DND-41 (cell line): Measurements from ENCODE around the gene TAS2R3.

Experiments used
- ATAC-seq: fragments of 200-7000 bp; cut with Tn5 transposase; 3 replicates; pipeline ENCODE4 v1.9.1; 2021; ENCODE audit warnings: low read depth; ENCODE audit not compliant: insufficient read depth
- DNase-seq: peaks from one replicate; pipeline ENCODE4 v3.0.0-alpha.2; 2020
- H2AFZ ChIP-seq: 2 replicates; pipeline ENCODE4 v1.6.0; 2012; ENCODE audit warnings: low read depth, low read length
- H3K27ac ChIP-seq: 2 replicates; pipeline ENCODE4 v1.5.1; 2012; ENCODE audit warnings: low read length, inconsistent platforms
- H3K27me3 ChIP-seq: fragments of 200-600 bp; sonication (generic); 2 replicates; pipeline ENCODE4 v1.6.0; 2012; ENCODE audit warnings: low read length, mild to moderate bottlenecking, inconsistent platforms; ENCODE audit not compliant: insufficient read depth, poor library complexity
- H3K36me3 ChIP-seq: 2 replicates; pipeline ENCODE4 v1.5.1; 2012; ENCODE audit warnings: low read length, inconsistent platforms; ENCODE audit not compliant: insufficient read depth
- H3K4me1 ChIP-seq: 2 replicates; pipeline ENCODE4 v1.5.1; 2012; ENCODE audit warnings: mild to moderate bottlenecking, low read length; ENCODE audit not compliant: insufficient read depth
- H3K4me2 ChIP-seq: 2 replicates; pipeline ENCODE4 v1.6.0; 2012; ENCODE audit warnings: mild to moderate bottlenecking, moderate library complexity, low read length, inconsistent platforms; ENCODE audit not compliant: insufficient read depth
- H3K4me3 ChIP-seq, 2 experiments: fragments of 200-600 bp in 1 of 2; shearing (Covaris generic) in 1 of 2; 2 replicates each; pipeline ENCODE4 v1.5.1; 2012 to 2016; ENCODE audit warnings: inconsistent platforms in 2 of 2, low read length in 2 of 2, mild to moderate bottlenecking in 2 of 2, low read depth in 1 of 2, moderate library complexity in 1 of 2
- H3K79me2 ChIP-seq: 2 replicates; pipeline ENCODE4 v1.6.0; 2012; ENCODE audit warnings: low read length, inconsistent platforms; ENCODE audit not compliant: insufficient read depth
- H3K9ac ChIP-seq: 2 replicates; pipeline ENCODE4 v1.6.0; 2012; ENCODE audit warnings: low read depth, mild to moderate bottlenecking, inconsistent platforms, low read length, moderate library complexity
- H3K9me3 ChIP-seq: 2 replicates; pipeline ENCODE4 v1.5.1; 2012; ENCODE audit warnings: low read length, moderate library complexity, mild to moderate bottlenecking, inconsistent platforms; ENCODE audit not compliant: insufficient read depth, severe bottlenecking
- H4K20me1 ChIP-seq: 2 replicates; pipeline ENCODE4 v1.6.0; 2012; ENCODE audit warnings: low read length; ENCODE audit not compliant: insufficient read depth
- CTCF ChIP-seq: IDR thresholded peaks from 2 replicates; pipeline ENCODE4 v1.5.1; 2012; ENCODE audit warnings: borderline replicate concordance, low read length, moderate library complexity, mild to moderate bottlenecking; ENCODE audit not compliant: poor library complexity, severe bottlenecking; ENCODE audit errors: extremely low read depth
- EZH2 ChIP-seq: IDR thresholded peaks from 3 replicates; pipeline ENCODE4 v1.6.1; 2012; ENCODE audit warnings: borderline replicate concordance, low read depth, mild to moderate bottlenecking, moderate library complexity, low read length, inconsistent platforms; ENCODE audit not compliant: severe bottlenecking

Gene TAS2R3, protein sequence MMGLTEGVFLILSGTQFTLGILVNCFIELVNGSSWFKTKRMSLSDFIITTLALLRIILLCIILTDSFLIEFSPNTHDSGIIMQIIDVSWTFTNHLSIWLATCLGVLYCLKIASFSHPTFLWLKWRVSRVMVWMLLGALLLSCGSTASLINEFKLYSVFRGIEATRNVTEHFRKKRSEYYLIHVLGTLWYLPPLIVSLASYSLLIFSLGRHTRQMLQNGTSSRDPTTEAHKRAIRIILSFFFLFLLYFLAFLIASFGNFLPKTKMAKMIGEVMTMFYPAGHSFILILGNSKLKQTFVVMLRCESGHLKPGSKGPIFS

DNA sequence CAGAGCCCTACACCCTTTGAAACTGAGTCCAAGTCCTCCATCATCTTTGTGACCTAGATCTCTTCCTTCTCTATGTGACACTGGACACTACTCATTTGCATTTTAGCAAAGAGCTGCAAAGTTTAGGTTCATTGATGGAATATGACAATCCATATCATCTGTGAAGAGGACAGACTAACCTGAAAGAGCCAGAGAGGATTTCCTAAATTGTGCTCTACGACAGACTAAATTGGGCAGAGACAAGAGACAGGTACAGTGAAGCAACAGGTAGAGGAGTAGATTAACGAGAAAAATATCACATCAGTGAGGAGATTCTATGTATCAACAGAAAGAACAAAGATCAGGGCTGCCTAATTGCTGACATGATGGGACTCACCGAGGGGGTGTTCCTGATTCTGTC, at the start of gene TAS2R3:
Gene TAS2R3 (plus strand): TSS at position 301 of the 400 bp plus-strand sequence. CDS start 62 bp downstream, at position 363.
- Histone ChIP-seq H3K4me3 (no peak within 1 kb of the TSS), H3K9me3 (no peaks in the 10 kb centered on the region), H3K79me2 (no peaks in the 10 kb centered on the region), H3K27ac (no peak within 1 kb of the TSS), H3K4me1 (no peaks in the 10 kb centered on the region), H3K4me2 (no peak within 1 kb of the TSS), H3K9ac (no peak within 1 kb of the TSS), H3K27me3 (no peaks in the 10 kb centered on the region), H3K36me3 (peaks cover 49% of the 10 kb centered on the region), H4K20me1 (no peaks in the 10 kb centered on the region), H2AFZ (no peak within 1 kb of the TSS)
- no peak for DNase-seq
- TF ChIP-seq EZH2 (no peak), CTCF (no peak)
- ATAC-seq, result no peak

- no peaks in the 10 kb centered on the region for H3K79me2 ChIP-seq
- H3K27me3 ChIP-seq, result no peaks in the 10 kb centered on the region
- no peak overlapping the region for H3K9ac ChIP-seq
- no peak overlapping the region for H3K4me3 ChIP-seq
- H3K9me3 ChIP-seq, result no peaks in the 10 kb centered on the region
- H3K4me1 ChIP-seq, result no peaks in the 10 kb centered on the region
- no peaks in the 10 kb centered on the region for H4K20me1 ChIP-seq
- ATAC-seq (no peak), DNase-seq (no peak)
- no peak overlapping the region for H3K4me2 ChIP-seq
- TF ChIP-seq EZH2, result no peak
- no peak for TF ChIP-seq CTCF
- H3K36me3 ChIP-seq, result no peaks in the 10 kb centered on the region
- H2AFZ ChIP-seq, result no peak overlapping the region
- H3K27ac ChIP-seq, result no peak overlapping the region
Observed at GRCh38 chr7:141714571-141714970, 49.3 kb upstream of the TAS2R3 start.

- Histone ChIP-seq H3K4me3 (no peak overlapping the region), H4K20me1 (no peaks in the 10 kb centered on the region), H3K9ac (no peak overlapping the region), H3K79me2 (no peaks in the 10 kb centered on the region), H3K36me3 (no peaks in the 10 kb centered on the region), H3K9me3 (no peaks in the 10 kb centered on the region), H2AFZ (no peak overlapping the region), H3K27ac (no peak overlapping the region), H3K27me3 (no peaks in the 10 kb centered on the region), H3K4me2 (no peak overlapping the region), H3K4me1 (no peaks in the 10 kb centered on the region)
- DNase-seq, result no peak
- TF ChIP-seq EZH2, result no peak
- no peak for TF ChIP-seq CTCF
- no peak for ATAC-seq
Observed at GRCh38 chr7:141715018-141715417, 48.9 kb upstream of the TAS2R3 start.
